HG03066 (cell line): ENCODE measurements around the gene GPSM3.

ENCODE experiments used
- ATAC-seq: cut with Tn5 transposase; IDR thresholded peaks from one replicate; pipeline ENCODE4 v1.9.1; 2021; ENCODE audit warnings: low read depth; ENCODE audit not compliant: unreplicated experiment

Gene GPSM3

DNA sequence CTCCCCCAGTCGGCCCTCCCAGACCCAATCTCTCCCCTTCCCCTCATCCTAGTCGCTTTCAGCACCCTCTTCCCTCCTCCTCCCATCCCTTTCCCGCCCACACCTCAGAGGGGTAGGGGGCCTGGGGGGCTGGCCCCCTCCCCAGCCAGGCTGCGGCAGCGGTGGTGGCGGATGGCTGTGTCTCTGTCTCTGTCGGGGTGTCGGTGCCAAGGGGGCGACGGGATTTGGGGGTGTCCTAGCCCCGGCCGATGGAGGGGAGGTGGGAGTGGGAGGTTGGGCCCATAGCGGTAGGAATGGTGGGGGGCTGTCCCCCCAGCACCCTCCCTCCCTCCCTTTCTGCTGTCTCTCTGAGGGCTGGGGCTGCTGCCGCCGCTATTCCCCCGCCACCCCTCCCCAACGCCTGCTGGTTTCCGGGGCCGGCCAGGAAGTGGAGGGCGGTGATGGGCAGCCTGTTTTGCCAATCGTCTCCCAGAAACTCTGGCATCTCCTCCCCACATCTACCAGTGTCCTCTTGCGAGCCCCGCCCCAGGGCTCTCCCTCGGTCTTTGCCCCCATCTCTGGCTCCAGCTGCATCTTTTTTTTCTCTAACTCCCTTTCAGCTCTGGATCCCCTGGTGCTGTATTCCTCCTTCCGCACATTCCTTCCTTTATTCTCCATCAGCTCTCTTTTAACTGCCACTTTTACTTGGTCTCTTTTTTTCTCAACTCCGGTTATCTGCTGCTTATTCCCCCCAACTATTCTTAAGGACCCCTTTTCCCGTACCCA is 16.6 kb downstream of the GPSM3 start, which contains the start of gene AGPAT1:
AGPAT1 (minus strand) TSS at position 374 of the 765 bp plus-strand sequence. CDS start 4,588 bp downstream, outside the sequence.
- ATAC-seq = no peak

DNA sequence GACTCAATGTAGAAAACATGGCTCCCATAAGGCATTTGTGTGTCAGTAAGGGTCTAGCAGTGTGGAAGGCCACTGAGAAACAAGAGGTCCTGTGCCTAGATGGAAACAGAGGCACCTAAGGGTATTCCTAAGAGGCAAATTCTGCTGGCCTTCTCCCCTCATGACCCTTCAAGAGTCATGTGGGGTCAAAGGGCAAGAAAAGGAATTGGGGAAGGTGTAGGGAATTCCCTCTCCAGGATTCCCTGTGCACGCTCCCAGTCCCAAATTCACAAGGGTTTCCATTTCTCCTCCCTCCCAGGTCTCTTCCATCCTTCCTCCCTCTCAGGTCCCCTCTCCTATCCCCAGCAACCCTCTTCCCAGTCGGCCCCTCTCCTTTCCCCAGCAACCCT is 17.1 kb downstream of the GPSM3 start:
- no peak for ATAC-seq

DNA sequence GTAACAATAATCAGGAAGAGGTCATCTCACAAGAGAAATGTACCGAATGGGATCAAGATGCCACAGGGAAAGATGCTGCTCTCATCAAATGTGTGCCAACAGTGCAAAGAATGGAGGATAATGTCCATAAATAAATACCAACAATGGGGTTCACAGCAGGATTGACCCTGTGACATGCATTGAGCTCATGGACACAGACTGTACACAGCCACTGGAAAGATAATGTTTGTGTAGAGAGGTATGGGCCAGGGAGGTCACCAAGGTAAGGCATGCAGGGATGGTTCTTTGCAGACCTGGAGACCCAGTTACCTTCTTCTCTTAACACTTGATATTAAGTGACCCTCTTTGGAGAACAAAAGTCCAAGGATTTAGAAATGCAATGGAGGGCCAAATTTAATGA is 18.0 kb downstream of the GPSM3 start:
- ATAC-seq = no peak

DNA sequence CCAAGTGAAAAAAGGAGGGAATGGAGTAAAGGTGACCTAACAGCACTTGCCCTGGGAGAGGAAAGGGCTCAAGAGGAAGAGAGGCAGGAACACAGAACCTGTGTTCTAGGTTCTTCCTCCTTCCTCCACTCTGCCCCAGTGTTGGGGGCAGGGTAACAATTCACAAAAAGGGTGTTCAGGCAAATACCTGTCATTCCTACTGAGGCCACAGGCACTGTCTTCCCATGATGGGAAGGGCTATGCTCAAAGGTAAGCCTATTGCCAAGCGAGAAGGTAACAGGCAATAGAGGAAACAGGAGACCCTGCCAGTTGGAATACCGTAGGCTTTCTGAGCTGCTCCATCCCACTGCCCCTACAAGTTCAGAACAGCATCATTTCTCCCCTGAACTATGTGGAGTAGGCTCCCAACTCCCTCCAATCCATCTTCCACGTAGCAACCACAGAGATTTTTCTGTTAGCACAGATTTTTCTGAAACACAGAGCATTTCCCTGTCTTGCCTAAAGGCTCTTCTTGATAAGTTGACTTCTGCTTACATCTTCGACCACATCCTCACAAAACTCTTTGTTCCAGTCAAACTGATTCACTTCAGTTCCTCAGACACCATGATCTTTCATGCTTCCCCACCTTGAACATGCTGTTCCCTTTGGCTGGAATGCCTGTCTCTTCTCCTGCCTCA is 19.3 kb downstream of the GPSM3 start:
- no peak for ATAC-seq

GRCh38 chr6:32171234-32171633 is 21.2 kb downstream of the GPSM3 start:
- no peak for ATAC-seq

GRCh38 chr6:32170294-32170693 is 22.1 kb downstream of the GPSM3 start:
- ATAC-seq = no peak

DNA sequence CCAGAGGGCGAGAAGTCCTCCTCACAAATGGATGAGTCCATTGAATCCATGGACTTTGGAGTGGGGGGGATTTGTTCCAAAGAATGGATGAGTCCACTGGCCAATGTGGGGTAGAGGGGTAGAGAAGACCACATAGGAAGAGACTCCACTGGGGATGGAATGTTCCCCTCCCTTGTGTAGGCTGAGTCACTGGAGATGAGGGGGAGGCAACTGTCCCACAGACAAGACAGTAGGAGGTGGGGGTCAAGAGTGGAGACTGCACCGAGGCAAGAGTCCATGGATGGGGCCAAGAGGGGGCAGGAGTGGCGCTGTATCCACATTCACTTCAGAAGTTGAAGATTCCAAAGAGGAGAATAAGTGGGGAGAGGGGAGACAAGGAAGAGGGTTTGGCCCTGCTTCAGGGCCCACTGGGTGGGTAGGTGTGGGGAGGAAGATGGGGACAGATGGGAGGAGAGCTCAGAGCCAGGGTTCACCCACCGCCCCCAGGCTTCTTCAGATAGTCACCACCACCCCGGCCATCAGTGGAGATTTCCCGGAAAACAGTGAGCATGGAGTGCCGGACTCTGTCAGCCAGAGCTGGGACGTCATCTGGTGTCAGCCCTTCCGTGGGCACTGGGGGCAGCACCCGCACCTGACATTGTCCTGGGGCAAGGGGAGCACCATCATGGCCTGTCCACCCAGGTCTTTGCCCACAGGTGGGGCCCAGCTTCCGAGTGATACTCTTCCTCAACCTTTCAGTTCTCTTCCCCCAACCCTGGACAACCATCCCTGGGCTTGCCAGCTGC is 23.4 kb downstream of the GPSM3 start:
- ATAC-seq = no peak

DNA sequence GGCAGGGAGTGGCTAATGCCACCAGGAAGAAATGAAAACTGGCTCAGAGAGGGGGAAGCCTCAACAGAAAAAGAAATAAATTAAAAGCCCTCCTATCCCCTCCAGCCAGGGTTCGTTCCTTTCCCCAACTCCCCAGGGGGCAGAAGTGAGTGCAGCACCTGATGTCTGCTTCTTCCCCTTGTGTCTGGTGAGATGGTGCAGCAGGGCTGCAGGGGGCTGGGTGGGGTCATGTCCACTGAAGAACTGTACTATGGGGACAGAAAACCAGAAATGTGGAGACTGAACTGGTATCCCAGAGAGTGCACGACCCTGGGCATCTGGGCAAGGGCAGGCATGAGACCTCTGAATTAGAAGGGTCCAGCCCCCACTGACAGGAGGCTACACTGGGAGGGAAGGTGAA is 24.1 kb downstream of the GPSM3 start:
- no peak for ATAC-seq

DNA sequence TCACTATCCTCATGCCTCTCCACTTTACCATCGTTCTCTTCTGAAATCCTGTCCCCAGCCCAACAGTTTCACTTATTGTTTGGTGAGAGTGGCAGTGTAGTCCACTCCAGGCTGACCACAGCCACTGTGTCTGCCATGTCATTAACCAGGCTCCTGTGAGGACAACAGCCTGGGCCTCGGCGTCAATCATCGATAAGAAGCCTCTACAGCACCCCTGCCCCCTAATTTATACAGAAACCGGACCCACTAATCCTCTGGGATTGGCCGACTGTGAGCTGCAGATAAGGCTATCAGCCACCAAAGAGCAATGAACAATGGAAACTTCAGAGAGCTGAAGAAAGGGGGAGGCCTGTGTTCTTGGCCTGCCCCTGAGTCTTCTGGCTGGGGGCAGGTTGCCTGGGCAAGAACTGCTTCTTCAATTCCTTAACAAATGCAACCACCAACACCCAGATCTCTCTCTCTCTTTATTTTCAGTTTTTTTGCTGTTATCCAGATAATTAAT is 24.6 kb downstream of the GPSM3 start:
- no peak for ATAC-seq

GRCh38 chr6:32167154-32167760 is 25.2 kb downstream of the GPSM3 start:
- ATAC-seq = no peak

- no peak for ATAC-seq
Observed at GRCh38 chr6:32166411-32167061, 25.9 kb downstream of the GPSM3 start.

DNA sequence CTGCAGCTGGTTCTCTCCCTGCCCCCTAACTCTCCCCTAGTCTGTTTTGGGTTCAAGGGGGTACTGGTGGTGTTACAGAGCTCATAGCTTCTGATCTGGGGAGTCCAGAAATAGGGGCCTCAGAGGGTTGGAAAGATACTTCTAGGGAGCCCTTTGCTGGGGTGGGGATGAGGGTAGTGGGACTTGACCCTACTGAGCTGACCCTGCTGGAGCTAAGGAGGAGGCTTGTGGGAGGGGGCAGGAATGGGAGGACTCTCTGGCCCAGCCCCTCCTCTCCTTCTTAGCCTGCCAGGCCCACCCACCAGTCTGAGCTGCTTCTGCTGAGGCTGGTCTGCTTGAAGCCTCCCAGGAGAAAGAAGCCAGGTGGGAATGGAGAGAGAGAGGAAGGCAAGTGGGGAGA is 28.1 kb downstream of the GPSM3 start, which contains the start of gene EGFL8:
EGFL8 (plus strand) TSS at position 301 of the 400 bp plus-strand sequence. CDS start 1,571 bp downstream, outside the sequence.
- no peak for ATAC-seq

DNA sequence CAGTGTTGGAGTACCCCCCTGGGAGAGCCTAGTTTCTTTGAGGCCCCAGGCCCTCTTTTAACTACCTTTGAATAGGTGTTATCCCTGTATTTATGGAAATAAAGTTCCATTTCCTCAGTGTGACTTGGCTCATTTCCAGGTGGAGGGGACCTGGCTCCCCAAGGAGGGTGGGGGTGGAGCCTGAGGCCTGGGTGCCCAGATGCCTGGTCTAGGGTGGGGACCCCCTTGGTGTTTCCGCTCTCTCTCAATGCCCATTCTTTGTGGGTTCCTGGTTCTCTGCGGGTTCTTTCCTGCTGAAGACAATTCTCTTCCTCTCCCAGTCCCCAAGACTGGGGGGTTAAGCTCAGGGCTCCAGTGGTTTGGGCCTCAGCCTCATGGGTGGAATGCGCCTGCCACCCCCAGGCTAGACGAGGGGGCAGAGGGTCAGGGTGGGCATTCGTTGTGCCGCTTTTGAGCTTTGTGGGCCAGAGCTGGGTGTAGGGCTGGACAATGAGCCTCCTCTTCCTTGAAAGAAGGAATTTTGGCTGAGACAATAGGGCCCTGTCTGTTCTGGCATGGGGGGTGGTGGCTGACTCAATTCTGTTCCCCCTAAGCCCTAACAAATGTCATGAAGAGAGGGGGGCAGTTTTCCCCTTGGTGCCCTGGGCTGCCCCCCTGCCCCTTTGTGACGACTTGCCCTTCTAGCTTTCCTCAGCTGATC is 28.7 kb downstream of the GPSM3 start:
- ATAC-seq = no peak

DNA sequence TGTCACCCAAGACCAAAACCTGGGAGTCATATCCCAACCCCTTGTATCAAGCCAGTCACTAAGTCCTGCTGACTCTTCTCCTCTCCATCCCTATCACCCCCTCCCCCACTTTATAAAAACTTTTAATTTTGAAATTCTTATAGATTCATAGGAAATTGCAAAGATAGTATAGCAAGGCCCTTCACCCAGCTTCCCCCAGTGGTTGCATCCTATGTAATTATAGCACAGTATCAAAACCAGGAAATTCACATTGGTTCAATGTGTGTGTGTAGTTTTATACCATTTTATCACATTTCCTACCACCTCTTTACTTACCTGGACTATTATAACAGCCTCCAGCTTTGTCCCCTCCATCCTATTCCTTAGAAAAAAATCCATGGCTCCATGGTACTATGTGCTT is 34.4 kb downstream of the GPSM3 start:
- no peak for ATAC-seq

- ATAC-seq = no peak
Observed at GRCh38 chr6:32156891-32157290, 35.6 kb downstream of the GPSM3 start.

- ATAC-seq = peak; percentile 65
Observed at GRCh38 chr6:32154514-32155161, 37.8 kb downstream of the GPSM3 start.

DNA sequence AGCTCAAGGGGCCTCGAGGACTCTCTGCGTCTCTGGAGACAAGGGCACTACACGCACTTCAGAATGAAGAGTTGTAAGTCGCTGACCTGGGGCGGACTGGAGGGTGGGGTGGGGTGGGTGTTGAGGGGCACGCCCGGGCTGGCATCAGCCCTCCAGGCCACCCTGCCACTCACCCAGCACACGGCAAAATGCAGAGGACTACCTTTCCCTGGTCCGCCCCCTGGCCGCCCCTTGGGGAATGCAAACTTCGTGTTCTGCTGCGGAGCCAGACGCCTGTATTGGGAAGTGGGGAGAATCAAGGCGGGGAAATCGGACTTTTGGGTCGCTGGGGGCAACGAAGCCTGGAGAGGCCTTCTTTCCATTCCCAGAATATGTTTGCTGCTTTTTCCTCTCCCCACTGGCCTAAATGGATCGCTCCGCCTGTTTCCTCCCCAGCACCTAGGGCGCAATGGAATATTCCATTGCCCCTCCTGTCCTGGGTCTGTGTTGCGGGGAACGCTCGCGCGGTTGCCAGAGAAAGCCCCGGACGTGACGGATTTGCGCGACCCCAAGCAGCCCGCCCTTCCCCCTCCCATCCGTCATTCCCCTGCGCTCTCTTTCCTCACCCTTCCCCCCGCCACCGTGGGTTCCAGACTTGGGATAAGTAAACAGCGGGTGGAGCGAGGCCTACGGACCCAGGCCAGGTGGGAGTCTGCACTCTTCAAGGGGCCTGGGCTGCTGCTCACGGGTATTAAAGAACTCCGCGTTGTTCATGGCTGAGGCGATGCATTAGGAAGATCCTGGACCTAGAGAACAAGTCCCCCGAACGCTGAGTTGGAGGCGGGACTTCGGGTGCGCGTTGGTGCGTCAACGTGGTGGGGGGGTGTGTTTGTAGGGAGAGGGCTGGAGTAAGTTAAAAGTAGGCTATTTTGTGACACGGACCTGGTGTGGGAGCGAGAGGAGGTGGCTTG is 38.6 kb downstream of the GPSM3 start, which contains the start of gene PPT2:
PPT2 (plus strand) TSS at position 578 of the 950 bp plus-strand sequence. CDS start 454 bp downstream, outside the sequence.
- peak; percentile 30 for ATAC-seq
